ENCODE data around the gene GHDC.

The GHDC gene

DNA sequence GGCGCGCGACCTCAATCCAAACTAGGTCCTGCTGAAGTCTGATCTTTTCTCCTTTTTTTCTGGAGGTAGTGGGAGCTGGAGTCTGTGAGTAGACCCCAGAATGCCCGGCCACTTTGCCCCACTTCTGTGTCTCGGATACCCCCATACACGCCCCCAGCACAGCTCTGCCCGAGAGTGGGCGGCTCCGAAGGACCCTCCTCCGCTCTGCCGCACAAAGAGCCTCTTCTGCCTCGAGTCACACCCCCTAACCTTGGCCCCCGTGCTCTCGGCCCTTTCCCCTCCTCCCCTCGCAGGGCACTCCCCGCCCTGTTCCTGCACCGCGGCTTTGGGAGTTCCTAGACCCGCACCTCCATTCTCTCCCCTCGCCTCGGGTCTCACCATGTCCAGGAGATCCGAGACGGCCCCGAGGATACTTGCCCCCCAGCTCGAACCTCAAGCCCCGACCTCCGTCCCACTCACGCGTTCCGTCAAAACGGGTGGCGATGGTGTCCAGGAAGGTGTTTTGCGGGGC, 13.8 kb downstream of the GHDC start:
- peak overlapping the region; percentile 61 for H3K4me3 ChIP-seq (ENCODE audit: low read depth, low read length)
- TF ChIP-seq, protein P1, sequence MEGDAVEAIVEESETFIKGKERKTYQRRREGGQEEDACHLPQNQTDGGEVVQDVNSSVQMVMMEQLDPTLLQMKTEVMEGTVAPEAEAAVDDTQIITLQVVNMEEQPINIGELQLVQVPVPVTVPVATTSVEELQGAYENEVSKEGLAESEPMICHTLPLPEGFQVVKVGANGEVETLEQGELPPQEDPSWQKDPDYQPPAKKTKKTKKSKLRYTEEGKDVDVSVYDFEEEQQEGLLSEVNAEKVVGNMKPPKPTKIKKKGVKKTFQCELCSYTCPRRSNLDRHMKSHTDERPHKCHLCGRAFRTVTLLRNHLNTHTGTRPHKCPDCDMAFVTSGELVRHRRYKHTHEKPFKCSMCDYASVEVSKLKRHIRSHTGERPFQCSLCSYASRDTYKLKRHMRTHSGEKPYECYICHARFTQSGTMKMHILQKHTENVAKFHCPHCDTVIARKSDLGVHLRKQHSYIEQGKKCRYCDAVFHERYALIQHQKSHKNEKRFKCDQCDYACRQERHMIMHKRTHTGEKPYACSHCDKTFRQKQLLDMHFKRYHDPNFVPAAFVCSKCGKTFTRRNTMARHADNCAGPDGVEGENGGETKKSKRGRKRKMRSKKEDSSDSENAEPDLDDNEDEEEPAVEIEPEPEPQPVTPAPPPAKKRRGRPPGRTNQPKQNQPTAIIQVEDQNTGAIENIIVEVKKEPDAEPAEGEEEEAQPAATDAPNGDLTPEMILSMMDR (IDR thresholded peaks at IDR 0.05; ENCODE audit: borderline replicate concordance, insufficient read depth, low read depth, low read length) = no peak

DNA sequence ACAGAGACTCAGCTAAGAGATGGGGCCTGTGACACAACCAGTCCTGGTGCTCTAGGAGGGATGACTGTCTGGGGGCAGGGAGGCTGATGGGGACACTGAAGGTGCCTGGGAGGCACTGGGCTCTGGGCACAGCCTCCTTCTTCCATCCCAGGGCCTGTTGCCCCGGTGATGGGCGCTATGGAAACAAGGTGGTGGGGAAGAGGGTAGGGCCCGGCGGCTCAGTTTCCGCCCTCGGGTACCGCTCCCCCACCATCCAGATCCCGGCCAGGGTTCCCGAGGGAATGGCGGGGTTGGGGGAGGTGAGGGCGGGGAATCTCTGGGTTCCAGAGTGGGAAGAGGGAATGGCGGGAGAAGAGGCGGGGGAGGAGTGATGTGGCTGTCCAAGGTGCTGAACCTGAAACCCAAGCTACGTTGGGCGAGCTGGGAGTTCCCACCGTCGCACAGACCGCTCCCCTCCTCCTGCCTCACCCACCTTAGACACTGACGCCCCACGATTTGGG, 14.3 kb downstream of the GHDC start:
- TF ChIP-seq, protein P1 (IDR thresholded peaks at IDR 0.05; ENCODE audit: borderline replicate concordance, insufficient read depth, low read depth, low read length) = no peak
- no peak overlapping the region for H3K4me3 ChIP-seq (ENCODE audit: low read depth, low read length)

DNA sequence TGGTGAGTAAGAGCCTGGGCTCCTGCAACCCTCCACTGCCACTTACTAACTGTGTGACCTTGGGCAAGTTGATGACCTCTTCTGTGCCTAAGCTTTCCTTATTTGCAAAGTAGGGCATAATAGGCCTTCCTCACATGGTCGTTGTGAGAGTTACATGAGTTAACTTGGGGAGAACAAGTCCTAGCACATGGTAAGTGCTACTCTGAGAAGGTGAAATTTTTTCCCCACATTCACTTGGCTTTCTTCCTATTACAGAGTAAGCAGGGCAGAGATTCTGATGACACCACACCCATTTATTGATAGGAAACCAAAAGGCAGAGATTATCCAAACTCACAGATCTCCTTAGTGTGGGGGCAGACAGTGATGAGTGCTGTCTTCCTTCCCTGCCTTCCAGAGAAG, 15.0 kb downstream of the GHDC start:
- H3K4me3 ChIP-seq (ENCODE audit: low read depth, low read length) = no peak overlapping the region
- TF ChIP-seq, protein P1 (IDR thresholded peaks at IDR 0.05; ENCODE audit: borderline replicate concordance, insufficient read depth, low read depth, low read length) = no peak

DNA sequence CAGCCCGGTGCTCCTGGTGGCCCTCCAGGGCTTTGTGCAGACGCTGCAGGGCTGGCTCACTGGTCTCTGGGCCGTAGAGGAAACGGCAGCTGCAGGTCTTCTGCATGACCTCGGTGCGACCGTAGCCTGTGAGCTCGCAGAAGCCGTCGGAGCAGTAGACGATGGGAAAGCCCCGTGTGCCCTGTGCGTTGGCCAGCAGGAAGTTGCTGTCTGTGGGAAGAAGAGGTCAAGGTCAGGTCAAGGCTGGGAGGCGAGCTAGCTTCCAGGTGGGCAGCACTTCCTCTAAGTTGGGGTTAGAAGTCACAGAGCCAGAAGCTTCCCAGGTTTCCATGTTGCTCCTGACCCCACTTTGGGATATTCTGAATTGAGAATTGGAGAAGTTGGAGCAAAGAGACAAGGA, 15.5 kb downstream of the GHDC start:
- TF ChIP-seq, protein P1 (IDR thresholded peaks at IDR 0.05; ENCODE audit: borderline replicate concordance, insufficient read depth, low read depth, low read length) = no peak
- H3K4me3 ChIP-seq (ENCODE audit: low read depth, low read length) = no peak overlapping the region

DNA sequence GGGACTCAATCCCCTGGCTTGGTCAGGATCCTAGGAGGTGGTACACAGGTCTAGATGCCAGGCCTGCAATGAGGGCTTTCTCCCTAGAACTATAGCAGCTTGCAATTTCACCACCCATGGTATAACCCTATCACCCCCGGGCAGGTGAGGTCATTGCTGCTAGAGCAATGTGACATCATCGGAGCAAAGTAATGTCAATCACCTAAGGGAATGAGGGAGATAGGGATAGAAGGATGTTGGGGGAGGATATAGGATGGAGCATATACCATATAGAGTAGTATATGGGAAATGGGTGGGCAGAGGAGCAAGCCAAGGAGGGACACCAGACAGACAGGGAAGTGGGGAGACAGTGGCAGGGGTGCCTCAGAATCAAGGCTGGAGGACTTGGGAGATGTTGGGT, 16.6 kb downstream of the GHDC start:
- no peak overlapping the region for H3K4me3 ChIP-seq (ENCODE audit: low read depth, low read length)
- TF ChIP-seq, protein P1 (IDR thresholded peaks at IDR 0.05; ENCODE audit: borderline replicate concordance, insufficient read depth, low read depth, low read length) = no peak

DNA sequence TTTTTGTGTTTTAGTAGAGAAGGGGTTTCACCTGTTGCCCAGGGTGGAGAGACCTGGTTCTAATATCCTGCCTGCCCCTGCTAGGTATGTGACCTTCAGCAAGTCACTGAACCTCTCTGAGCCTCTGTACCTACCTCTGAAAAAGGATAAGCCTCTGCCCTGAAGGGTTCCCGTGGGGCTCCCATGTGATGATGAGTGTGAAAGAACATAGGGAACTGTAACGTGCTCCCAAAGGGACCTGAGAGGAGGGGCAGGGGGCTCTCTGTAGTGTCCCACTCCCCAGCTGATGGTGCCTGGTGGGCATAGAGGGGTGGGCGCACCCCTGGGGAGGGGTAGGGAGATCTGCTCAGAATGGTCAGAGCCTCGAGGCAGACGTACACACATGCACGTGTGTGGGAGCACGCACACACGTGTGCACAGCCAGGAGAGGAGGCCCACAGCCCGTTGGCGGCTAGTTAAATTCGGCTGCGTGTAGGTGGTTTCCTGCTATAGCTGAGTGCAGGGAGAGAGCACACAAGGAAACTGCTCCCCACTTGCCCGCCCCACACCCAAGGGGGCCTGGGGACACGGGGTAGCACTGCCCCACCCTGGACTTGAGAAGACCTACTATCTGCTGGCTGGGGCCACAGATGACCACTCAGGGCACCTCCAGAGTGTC, 20.0 kb downstream of the GHDC start:
- TF ChIP-seq, protein P1 (IDR thresholded peaks at IDR 0.05; ENCODE audit: borderline replicate concordance, insufficient read depth, low read depth, low read length) = no peak
- no peak overlapping the region for H3K4me3 ChIP-seq (ENCODE audit: low read depth, low read length)

DNA sequence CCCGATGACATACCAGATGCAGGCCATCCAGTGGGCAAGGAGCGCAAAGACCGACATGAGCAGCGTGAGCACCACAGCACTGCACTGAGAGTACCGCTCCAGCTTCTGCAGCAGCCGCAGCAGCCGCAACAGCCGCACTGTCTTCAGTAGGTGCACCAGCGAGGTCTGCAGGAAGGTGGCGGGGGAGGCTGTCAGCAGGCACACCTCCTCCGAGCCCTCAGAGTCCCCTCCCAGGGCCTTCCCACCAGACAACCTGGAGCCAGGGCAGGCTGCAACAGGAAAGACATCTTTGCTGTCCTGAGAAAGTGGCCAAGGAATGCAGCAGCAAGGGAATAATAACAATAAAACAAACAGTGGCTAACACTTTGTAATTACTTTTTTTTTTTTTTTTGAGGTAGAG, 22.5 kb downstream of the GHDC start:
- TF ChIP-seq, protein P1 (IDR thresholded peaks at IDR 0.05; ENCODE audit: borderline replicate concordance, insufficient read depth, low read depth, low read length) = no peak
- H3K4me3 ChIP-seq (ENCODE audit: low read depth, low read length) = no peak overlapping the region

All from GM12875 (cell line).